CD4-positive, CD25-positive, alpha-beta regulatory T cell (primary cell): Measurements from ENCODE around the gene ADNP2. TPM values are rescaled to one million over a fixed set of nuclear protein-coding genes. Genes with fewer than 3 reads are reported as not detected.
"Not testable (repeated sequence)": the region's sequence is repeated elsewhere in the genome, so short reads cannot be mapped to it uniquely, and the experiment has no call there.

Source experiments
- ATAC-seq, 2 donors: fragments of 150-1000 bp; cut with Tn5 transposase; one replicate each; pipeline ENCODE4 v1.10.0; 2021; ENCODE audit warnings: low read depth in 2 of 2, moderate number of reproducible peaks in 2 of 2, moderate library complexity in 1 of 2
- DNase-seq, 3 donors: peaks; one replicate each; pipeline versions ENCODE4 v3.0.0 to v3.0.0-alpha.2; 2012 to 2022; ENCODE audit warnings: mixed read lengths in 1 of 3
- H3K27ac ChIP-seq: one replicate; pipeline ENCODE4 v1.7.0; 2013; ENCODE audit warnings: mild to moderate bottlenecking, low read length; ENCODE audit not compliant: insufficient read depth, poor library complexity, severe bottlenecking
- H3K27me3 ChIP-seq: one replicate; pipeline ENCODE4 v1.7.0; 2013; ENCODE audit warnings: low read length; ENCODE audit not compliant: control insufficient read depth, insufficient read depth
- H3K36me3 ChIP-seq: one replicate; pipeline ENCODE4 v1.7.0; 2013; ENCODE audit warnings: mild to moderate bottlenecking, low read length, moderate library complexity; ENCODE audit not compliant: control insufficient read depth, insufficient read depth
- H3K4me1 ChIP-seq: 2 replicates; pipeline ENCODE4 v1.7.0; 2013; ENCODE audit warnings: mild to moderate bottlenecking, low read length; ENCODE audit not compliant: insufficient read depth, control insufficient read depth, poor library complexity, severe bottlenecking
- H3K4me3 ChIP-seq: one replicate; pipeline ENCODE4 v1.7.0; 2013; ENCODE audit warnings: low read depth, mild to moderate bottlenecking, low read length, moderate library complexity
- H3K9me3 ChIP-seq, 2 experiments: 1 replicate in 1 of 2; 2 replicates in 1 of 2; pipeline ENCODE4 v1.7.0; 2013; ENCODE audit warnings: low read length in 2 of 2, mild to moderate bottlenecking in 1 of 2, moderate library complexity in 1 of 2; ENCODE audit not compliant: control insufficient read depth in 2 of 2
- H3K27ac Mint-ChIP-seq, 3 donors: one replicate each; pipeline ENCODE4 v1.8.0; 2020 to 2022; ENCODE audit warnings: mild to moderate bottlenecking in 3 of 3, mixed read lengths in 3 of 3, moderate library complexity in 2 of 3
- H3K27me3 Mint-ChIP-seq: one replicate; pipeline ENCODE4 v1.8.0; 2022; ENCODE audit warnings: mild to moderate bottlenecking, mixed read lengths
- H3K36me3 Mint-ChIP-seq: one replicate; pipeline ENCODE4 v1.8.0; 2020; ENCODE audit warnings: mixed read lengths
- H3K4me1 Mint-ChIP-seq, 4 donors: one replicate each; pipeline ENCODE4 v1.8.0; 2020 to 2022; ENCODE audit warnings: mixed read lengths in 4 of 4, mild to moderate bottlenecking in 1 of 4
- H3K4me3 Mint-ChIP-seq, 4 donors: one replicate each; pipeline ENCODE4 v1.8.0; 2020 to 2022; ENCODE audit warnings: mild to moderate bottlenecking in 4 of 4, mixed read lengths in 4 of 4, moderate library complexity in 3 of 4
- H3K9me3 Mint-ChIP-seq, 7 donors: one replicate each; pipeline ENCODE4 v1.8.0; 2020 to 2022; ENCODE audit warnings: mixed read lengths in 7 of 7, mild to moderate bottlenecking in 3 of 7, moderate library complexity in 2 of 7
- polyA plus RNA-seq, 4 donors: library from polyadenylated mRNA; unstranded; fragments of 300-500 nt; fragmentation: Illumina TruSeq; gene quantifications; one replicate each; pipeline ENCODE4 v1.2.3, GENCODE V29; 2021
- total RNA-seq: library from RNA; stranded (reverse); gene quantifications from one replicate; pipeline ENCODE4 v1.2.3, GENCODE V29; 2022

The ADNP2 gene
- total and polyA plus RNA-seq, 5 donors from 2014 or later: 5.8 to 43.6 (median 8.8) TPM

GRCh38 chr18:80159713-80160636 is 50.9 kb downstream of the ADNP2 start:
- Histone ChIP-seq H3K36me3 (no peaks in the 10 kb centered on the region), H3K4me1 (no peaks in the 10 kb centered on the region), H3K27me3 (no peaks in the 10 kb centered on the region), H3K27ac (no peak overlapping the region), H3K4me3 (no peak overlapping the region), H3K9me3 (peaks cover 4 to 9% of the 10 kb centered on the region in 2 experiments)
- peak in 1 of 3 donors; percentile 41 for DNase-seq
- ATAC-seq: peak; percentile 71 to 74
- no peak overlapping the region for H3K27ac Mint-ChIP-seq
- H3K4me1 Mint-ChIP-seq: no peaks in the 10 kb centered on the region
- peak overlapping the region in 2 of 4 donors; percentile 31 to 41 for H3K4me3 Mint-ChIP-seq
- H3K27me3 Mint-ChIP-seq: peaks cover 24% of the 10 kb centered on the region
- H3K9me3 Mint-ChIP-seq: peaks cover 0 to 9% (median 3%) of the 10 kb centered on the region in 7 donors
- no peaks in the 10 kb centered on the region for H3K36me3 Mint-ChIP-seq

DNA sequence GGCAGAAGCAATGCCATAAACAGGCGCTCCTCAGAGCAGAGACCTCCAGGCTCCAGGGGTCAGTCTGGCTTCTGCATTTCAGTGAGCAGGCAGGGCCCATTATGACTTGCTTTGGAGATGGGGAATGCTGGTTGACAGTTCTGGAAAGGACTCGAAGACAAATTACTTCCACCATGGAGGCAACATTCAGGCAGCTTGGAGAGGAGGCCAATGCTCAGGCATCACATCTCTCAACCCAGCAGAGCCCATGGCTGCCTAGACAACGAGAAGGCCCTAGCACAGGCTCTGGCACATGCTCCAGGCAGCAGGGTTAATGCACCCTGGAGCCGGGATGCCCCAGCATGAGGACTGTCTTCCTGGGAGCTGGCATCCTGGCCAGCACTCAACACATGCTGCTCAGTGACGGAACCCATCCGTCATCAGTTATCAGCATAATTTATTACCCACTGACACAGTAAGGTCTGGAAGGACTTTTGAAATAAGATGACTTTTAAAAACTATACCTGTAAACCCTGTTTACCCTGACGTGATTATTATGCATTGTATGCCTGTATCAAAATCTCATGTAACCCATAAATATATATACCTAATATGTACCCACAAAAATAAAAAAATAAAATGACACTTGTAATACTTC is 52.8 kb downstream of the ADNP2 start:
- no peak overlapping the region for H3K4me3 Mint-ChIP-seq
- H3K27me3 ChIP-seq: no peaks in the 10 kb centered on the region
- peaks cover 0 to 13% (median 3%) of the 10 kb centered on the region in 7 donors for H3K9me3 Mint-ChIP-seq

DNA sequence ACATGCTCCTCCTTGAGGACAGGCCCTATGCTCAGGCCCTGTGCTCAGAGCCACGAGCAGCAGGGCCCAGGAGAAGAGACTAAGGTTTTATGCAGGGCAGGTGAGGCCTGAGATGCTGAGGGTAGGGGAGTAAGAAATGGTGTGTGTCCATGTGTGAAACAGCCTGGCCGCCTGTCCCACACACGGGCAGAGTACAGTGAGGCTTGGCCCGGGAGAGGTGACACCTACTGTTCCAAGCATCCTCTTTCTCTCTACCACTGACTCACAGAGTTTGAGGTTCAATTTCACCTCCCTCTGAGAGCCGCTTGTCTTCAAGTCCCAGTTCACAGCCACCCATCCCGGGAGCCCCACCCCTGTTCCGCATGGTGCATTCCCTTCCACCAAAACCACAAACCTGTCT is 54.1 kb downstream of the ADNP2 start:
- no peak overlapping the region for H3K4me3 ChIP-seq
- Mint-ChIP-seq H3K4me3 (no peak overlapping the region), H3K27me3 (peaks cover 16% of the 10 kb centered on the region)

More for the DNA sequence above, 52.8 kb downstream of the ADNP2 start:
- DNase-seq (no peak), ATAC-seq (no peak)
- H3K4me1 Mint-ChIP-seq: no peaks in the 10 kb centered on the region
- peaks cover 21% of the 10 kb centered on the region for H3K27me3 Mint-ChIP-seq
- Histone ChIP-seq H3K27ac (no peak overlapping the region), H3K36me3 (no peaks in the 10 kb centered on the region), H3K4me3 (no peak overlapping the region), H3K9me3 (peaks cover 5 to 9% of the 10 kb centered on the region in 2 experiments), H3K4me1 (no peaks in the 10 kb centered on the region)
- H3K36me3 Mint-ChIP-seq: no peaks in the 10 kb centered on the region
- H3K27ac Mint-ChIP-seq: no peak overlapping the region

DNA sequence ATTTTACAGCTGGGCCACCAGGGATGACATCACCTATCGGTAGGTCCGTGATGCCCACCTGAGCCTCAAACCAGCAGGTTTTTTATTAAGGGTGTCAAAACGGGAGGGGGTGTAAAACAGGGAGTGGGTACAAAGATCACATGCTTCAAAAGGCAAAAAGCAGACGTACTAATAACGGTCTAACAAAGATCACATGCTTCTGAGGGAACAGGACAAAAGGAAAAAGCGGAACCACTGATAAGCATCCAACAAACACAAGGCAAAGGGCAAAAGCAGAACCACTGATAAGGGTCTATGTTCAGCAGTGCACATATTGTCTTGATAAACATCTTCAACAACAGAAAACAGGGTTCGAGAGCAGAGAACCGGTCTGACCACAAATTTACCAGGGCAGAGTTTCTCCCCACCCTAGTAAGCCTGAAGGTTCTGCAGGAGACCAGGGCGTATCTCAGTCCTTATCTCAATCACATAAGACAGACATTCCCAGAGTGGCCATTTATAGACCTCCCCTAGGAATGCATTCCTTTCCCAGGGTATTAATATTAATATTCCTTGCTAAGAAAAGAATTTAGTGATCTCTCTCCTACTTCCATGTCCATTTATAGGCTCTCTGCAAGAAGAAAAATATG is 55.8 kb downstream of the ADNP2 start:
- H3K27ac ChIP-seq, H3K4me1 ChIP-seq, H3K9me3 ChIP-seq, H3K4me3 Mint-ChIP-seq, H3K4me1 Mint-ChIP-seq, H3K4me3 ChIP-seq, H3K36me3 Mint-ChIP-seq, DNase-seq, ATAC-seq, H3K27me3 ChIP-seq, H3K36me3 ChIP-seq: not testable (repeated sequence)
- H3K9me3 Mint-ChIP-seq: peaks cover 0 to 13% (median 3%) of the 10 kb centered on the region in 7 donors
- peaks cover 16% of the 10 kb centered on the region for H3K27me3 Mint-ChIP-seq
- H3K27ac Mint-ChIP-seq: peak overlapping the region in 1 of 3 donors; percentile 14

More for the DNA sequence above, 54.1 kb downstream of the ADNP2 start:
- no peaks in the 10 kb centered on the region for H3K27me3 ChIP-seq
- Mint-ChIP-seq H3K27ac (no peak overlapping the region), H3K4me1 (no peaks in the 10 kb centered on the region), H3K9me3 (peaks cover 0 to 13% (median 3%) of the 10 kb centered on the region in 7 donors), H3K36me3 (no peaks in the 10 kb centered on the region)
- H3K27ac ChIP-seq: no peak overlapping the region
- ATAC-seq (no peak), DNase-seq (no peak)
- no peaks in the 10 kb centered on the region for H3K36me3 ChIP-seq
- H3K4me1 ChIP-seq: no peaks in the 10 kb centered on the region
- H3K9me3 ChIP-seq: peaks cover 5 to 9% of the 10 kb centered on the region in 2 experiments

DNA sequence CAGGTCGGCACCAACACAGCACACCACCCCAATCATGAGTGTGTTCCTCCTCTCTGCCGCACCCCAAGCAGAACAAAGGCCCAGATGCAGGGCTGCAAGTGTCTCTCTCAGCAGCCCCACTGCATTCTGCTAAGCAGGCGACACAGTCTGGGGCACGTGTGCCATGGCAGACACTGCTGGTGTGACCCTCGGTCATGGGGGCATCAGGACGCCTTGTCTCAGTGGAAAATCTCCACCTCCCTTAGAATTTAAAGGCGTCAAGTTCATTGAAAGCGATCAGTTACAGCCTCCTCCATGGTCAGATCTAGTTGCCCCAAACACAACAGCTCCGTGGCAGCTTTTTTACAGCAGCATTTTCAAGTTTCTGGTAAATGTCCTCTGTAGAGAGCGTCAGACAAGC is 57.2 kb downstream of the ADNP2 start:
- H3K27ac Mint-ChIP-seq: no peak overlapping the region
- peaks cover 5 to 9% of the 10 kb centered on the region in 2 experiments for H3K9me3 ChIP-seq
- H3K36me3 Mint-ChIP-seq: no peaks in the 10 kb centered on the region
- DNase-seq (no peak), ATAC-seq (no peak)
- peaks cover 12% of the 10 kb centered on the region for H3K27me3 Mint-ChIP-seq
- peaks cover 0 to 13% (median 3%) of the 10 kb centered on the region in 7 donors for H3K9me3 Mint-ChIP-seq
- no peak overlapping the region for H3K4me3 ChIP-seq
- no peaks in the 10 kb centered on the region for H3K27me3 ChIP-seq
- H3K4me1 Mint-ChIP-seq: peaks cover 0 to 4% (median under 1%) of the 10 kb centered on the region in 4 donors
- no peak overlapping the region for H3K27ac ChIP-seq
- no peaks in the 10 kb centered on the region for H3K36me3 ChIP-seq
- H3K4me3 Mint-ChIP-seq: no peak overlapping the region
- peaks cover 3% of the 10 kb centered on the region for H3K4me1 ChIP-seq

- H3K9me3 Mint-ChIP-seq: peaks cover 0 to 13% (median 3%) of the 10 kb centered on the region in 7 donors
- peaks cover 5 to 9% of the 10 kb centered on the region in 2 experiments for H3K9me3 ChIP-seq
- H3K4me3 Mint-ChIP-seq: no peak overlapping the region
- H3K27me3 Mint-ChIP-seq: peaks cover 11% of the 10 kb centered on the region
- no peaks in the 10 kb centered on the region for H3K36me3 Mint-ChIP-seq
- H3K4me1 ChIP-seq: peaks cover 4% of the 10 kb centered on the region
- peaks cover 4% of the 10 kb centered on the region for H3K27me3 ChIP-seq
- DNase-seq (no peak), ATAC-seq (no peak)
- H3K36me3 ChIP-seq: no peaks in the 10 kb centered on the region
- no peak overlapping the region for H3K4me3 ChIP-seq
- H3K27ac Mint-ChIP-seq: no peak overlapping the region
- no peak overlapping the region for H3K27ac ChIP-seq
- peaks cover 0 to 6% (median 4%) of the 10 kb centered on the region in 4 donors for H3K4me1 Mint-ChIP-seq
These were observed 57.7 kb downstream of the ADNP2 start for GRCh38 chr18:80166725-80167124.

DNA sequence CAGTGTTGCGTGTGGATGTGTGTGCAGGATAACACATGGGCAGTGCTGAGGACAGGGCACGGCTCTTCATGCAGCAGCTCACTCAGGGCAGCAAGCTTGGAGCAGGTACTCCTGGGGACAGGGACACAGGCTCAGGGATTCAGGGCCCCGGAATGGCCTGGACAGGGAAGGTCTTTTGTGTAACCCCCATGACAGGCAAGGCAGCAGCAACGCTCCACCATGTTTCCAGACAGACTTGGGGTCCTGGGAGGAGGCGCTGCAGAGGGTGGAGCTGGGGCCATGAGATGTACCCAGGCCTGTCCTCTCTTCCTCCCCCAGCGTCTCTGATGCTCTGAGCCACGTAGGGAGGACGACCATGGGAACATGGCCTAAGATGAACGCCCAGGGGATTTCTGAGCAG is 58.3 kb downstream of the ADNP2 start:
- no peak for DNase-seq
- ATAC-seq: no peak
- Histone ChIP-seq H3K9me3 (peaks cover 5 to 9% of the 10 kb centered on the region in 2 experiments), H3K27me3 (peaks cover 5% of the 10 kb centered on the region), H3K36me3 (no peaks in the 10 kb centered on the region), H3K4me1 (peaks cover 4% of the 10 kb centered on the region), H3K4me3 (no peak overlapping the region), H3K27ac (no peak overlapping the region)
- Mint-ChIP-seq H3K4me3 (no peak overlapping the region), H3K27me3 (peaks cover 10% of the 10 kb centered on the region), H3K27ac (no peak overlapping the region), H3K36me3 (no peaks in the 10 kb centered on the region), H3K9me3 (peaks cover 0 to 13% (median 3%) of the 10 kb centered on the region in 7 donors), H3K4me1 (peaks cover 0 to 6% (median 4%) of the 10 kb centered on the region in 4 donors)
